ENCODE data around the gene RASD1.

GRCh38 chr17:17507465-17508011 lies 11.3 kb upstream of the RASD1 start:
- TF ChIP-seq RAD21 (IDR thresholded peaks at IDR 0.05; ENCODE audit: low read length), result no peak
- no peak for TF ChIP-seq CTCF (conservative IDR thresholded peaks at IDR 0.05; ENCODE audit: low read depth, low read length)
- no peak for TF ChIP-seq POLR2A (IDR thresholded peaks at IDR 0.05; ENCODE audit: low read depth, low read length)
- no peak for TF ChIP-seq RCOR1 (IDR thresholded peaks at IDR 0.05; ENCODE audit: insufficient replicate concordance, low read length)
- 0 out of 2 replicates have a peak, but pooled peaks have one; percentile 22 for TF ChIP-seq CEBPB (IDR thresholded peaks at IDR 0.05; ENCODE audit: low read depth, low read length)
- no peak for TF ChIP-seq MAFK (IDR thresholded peaks at IDR 0.05; ENCODE audit: low read depth, low read length)
- no peak for TF ChIP-seq ELK1 (IDR thresholded peaks at IDR 0.05; ENCODE audit: borderline replicate concordance, low read depth, low read length)
- TF ChIP-seq USF2 (IDR thresholded peaks at IDR 0.05; ENCODE audit: low read depth, low read length), result no peak
- TF ChIP-seq RFX5 (IDR thresholded peaks at IDR 0.05; ENCODE audit: low read depth, low read length), result no peak
- no peak for TF ChIP-seq MAZ (IDR thresholded peaks at IDR 0.05; ENCODE audit: borderline replicate concordance, low read depth, low read length)
- no peak for TF ChIP-seq CHD1 (IDR thresholded peaks at IDR 0.05; ENCODE audit: low read depth, low read length)
- TF ChIP-seq SMC3 (IDR thresholded peaks at IDR 0.05; ENCODE audit: low read depth, low read length), result no peak
